HepG2 (cell line): ENCODE data around the gene GSK3B.

ENCODE experiments used
- ASH2L ChIP-seq: fragments of 300-600, 200-600 bp; sonication (generic); IDR thresholded peaks from 2 replicates; pipeline ENCODE4 v1.7.0; 2017; ENCODE audit warnings: low read depth, mild to moderate bottlenecking, moderate library complexity, mixed read lengths, low read length; ENCODE audit not compliant: insufficient read length
- KLF13 ChIP-seq: sonication (generic); formaldehyde crosslinking; IDR thresholded peaks from 2 replicates; pipeline ENCODE4 v1.4.0; 2020; ENCODE audit warnings: mild to moderate bottlenecking, missing genetic modification reagents
- ONECUT2 ChIP-seq: sonication (generic); formaldehyde crosslinking; IDR thresholded peaks from 2 replicates; pipeline ENCODE4 v1.4.0; 2020; ENCODE audit warnings: missing genetic modification reagents
- POLR2A ChIP-seq, 2 experiments: IDR thresholded peaks; 2 replicates each; pipeline ENCODE4 v1.6.1; 2011; ENCODE audit warnings: low read depth in 2 of 2, low read length in 2 of 2, mild to moderate bottlenecking in 1 of 2, moderate library complexity in 1 of 2; ENCODE audit not compliant: insufficient read depth in 1 of 2
- YY1 ChIP-seq: IDR thresholded peaks from 2 replicates; pipeline ENCODE4 v1.6.1; 2011; ENCODE audit warnings: low read length, low read depth, moderate library complexity, mild to moderate bottlenecking; ENCODE audit not compliant: insufficient read depth, insufficient replicate concordance
- ZNF282 ChIP-seq: fragments of 450-650 bp; IDR thresholded peaks from 2 replicates; pipeline ENCODE4 v1.6.1; 2018; ENCODE audit not compliant: partially characterized antibody
- ZNF44 ChIP-seq: sonication (generic); formaldehyde crosslinking; IDR thresholded peaks from 2 replicates; pipeline ENCODE4 v1.5.1; 2020; ENCODE audit warnings: mild to moderate bottlenecking, missing genetic modification reagents
- TF ChIP-seq, protein P1 (sequence below): sonication (generic); formaldehyde crosslinking; IDR thresholded peaks from 2 replicates; pipeline ENCODE4 v1.4.0; 2020; ENCODE audit warnings: missing genetic modification reagents, mild to moderate bottlenecking, borderline replicate concordance
- TF ChIP-seq, protein P2 (sequence below): sonication (generic); formaldehyde crosslinking; IDR thresholded peaks from 2 replicates; pipeline ENCODE4 v1.5.0; 2020; ENCODE audit warnings: mild to moderate bottlenecking, missing genetic modification reagents, moderate library complexity
- TF ChIP-seq, protein P3 (sequence below): sonication (generic); formaldehyde crosslinking; IDR thresholded peaks from 2 replicates; pipeline ENCODE4 v1.5.0; 2020; ENCODE audit warnings: missing genetic modification reagents
- TF ChIP-seq, protein P4 (sequence below): sonication (generic); formaldehyde crosslinking; IDR thresholded peaks from 2 replicates; pipeline ENCODE4 v1.4.0; 2020; ENCODE audit warnings: missing genetic modification reagents
- TF ChIP-seq, protein P5 (sequence below): sonication (generic); formaldehyde crosslinking; IDR thresholded peaks from 2 replicates; pipeline ENCODE4 v1.4.0; 2020; ENCODE audit warnings: mild to moderate bottlenecking, missing genetic modification reagents

DNA sequence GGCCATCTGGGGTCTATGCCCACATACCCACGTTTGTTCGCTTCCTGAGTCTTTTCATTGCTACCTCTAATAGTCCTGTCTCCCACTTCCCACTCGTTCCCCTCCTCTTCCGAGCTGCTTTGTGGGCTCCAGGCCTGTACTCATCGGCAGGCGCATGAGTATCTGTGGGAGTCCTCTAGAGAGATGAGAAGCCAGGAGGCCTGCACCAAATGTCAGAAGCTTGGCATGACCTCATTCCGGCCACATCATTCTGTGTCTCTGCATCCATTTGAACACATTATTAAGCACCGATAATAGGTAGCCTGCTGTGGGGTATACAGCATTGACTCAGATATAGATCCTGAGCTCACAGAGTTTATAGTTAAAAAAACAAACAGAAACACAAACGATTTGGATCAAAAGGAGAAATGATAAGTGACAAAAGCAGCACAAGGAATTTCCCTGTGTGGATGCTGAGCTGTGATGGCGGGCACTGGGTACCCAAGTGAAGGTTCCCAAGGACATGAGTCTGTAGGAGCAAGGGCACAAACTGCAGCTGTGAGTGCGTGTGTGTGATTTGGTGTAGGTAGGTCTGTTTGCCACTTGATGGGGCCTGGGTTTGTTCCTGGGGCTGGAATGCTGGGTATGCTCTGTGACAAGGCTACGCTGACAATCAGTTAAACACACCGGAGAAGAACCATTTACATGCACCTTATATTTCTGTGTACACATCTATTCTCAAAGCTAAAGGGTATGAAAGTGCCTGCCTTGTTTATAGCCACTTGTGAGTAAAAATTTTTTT, 276.5 kb downstream of the GSK3B start:
- TF ChIP-seq KLF13 (CRISPR knock-in tag) (no peak), ZNF282 (no peak), ZNF44 (CRISPR knock-in tag) (no peak), YY1 (no peak), ASH2L (no peak), POLR2A (IDR thresholded peaks at IDR 0.05; ENCODE audit: insufficient read depth in 1 of 2, low read depth in 2 of 2, low read length in 2 of 2) (no peak), ONECUT2 (CRISPR knock-in tag) (no peak)
- TF ChIP-seq, protein P1, sequence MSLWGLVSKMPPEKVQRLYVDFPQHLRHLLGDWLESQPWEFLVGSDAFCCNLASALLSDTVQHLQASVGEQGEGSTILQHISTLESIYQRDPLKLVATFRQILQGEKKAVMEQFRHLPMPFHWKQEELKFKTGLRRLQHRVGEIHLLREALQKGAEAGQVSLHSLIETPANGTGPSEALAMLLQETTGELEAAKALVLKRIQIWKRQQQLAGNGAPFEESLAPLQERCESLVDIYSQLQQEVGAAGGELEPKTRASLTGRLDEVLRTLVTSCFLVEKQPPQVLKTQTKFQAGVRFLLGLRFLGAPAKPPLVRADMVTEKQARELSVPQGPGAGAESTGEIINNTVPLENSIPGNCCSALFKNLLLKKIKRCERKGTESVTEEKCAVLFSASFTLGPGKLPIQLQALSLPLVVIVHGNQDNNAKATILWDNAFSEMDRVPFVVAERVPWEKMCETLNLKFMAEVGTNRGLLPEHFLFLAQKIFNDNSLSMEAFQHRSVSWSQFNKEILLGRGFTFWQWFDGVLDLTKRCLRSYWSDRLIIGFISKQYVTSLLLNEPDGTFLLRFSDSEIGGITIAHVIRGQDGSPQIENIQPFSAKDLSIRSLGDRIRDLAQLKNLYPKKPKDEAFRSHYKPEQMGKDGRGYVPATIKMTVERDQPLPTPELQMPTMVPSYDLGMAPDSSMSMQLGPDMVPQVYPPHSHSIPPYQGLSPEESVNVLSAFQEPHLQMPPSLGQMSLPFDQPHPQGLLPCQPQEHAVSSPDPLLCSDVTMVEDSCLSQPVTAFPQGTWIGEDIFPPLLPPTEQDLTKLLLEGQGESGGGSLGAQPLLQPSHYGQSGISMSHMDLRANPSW (CRISPR knock-in tag): no peak
- TF ChIP-seq, protein P2, sequence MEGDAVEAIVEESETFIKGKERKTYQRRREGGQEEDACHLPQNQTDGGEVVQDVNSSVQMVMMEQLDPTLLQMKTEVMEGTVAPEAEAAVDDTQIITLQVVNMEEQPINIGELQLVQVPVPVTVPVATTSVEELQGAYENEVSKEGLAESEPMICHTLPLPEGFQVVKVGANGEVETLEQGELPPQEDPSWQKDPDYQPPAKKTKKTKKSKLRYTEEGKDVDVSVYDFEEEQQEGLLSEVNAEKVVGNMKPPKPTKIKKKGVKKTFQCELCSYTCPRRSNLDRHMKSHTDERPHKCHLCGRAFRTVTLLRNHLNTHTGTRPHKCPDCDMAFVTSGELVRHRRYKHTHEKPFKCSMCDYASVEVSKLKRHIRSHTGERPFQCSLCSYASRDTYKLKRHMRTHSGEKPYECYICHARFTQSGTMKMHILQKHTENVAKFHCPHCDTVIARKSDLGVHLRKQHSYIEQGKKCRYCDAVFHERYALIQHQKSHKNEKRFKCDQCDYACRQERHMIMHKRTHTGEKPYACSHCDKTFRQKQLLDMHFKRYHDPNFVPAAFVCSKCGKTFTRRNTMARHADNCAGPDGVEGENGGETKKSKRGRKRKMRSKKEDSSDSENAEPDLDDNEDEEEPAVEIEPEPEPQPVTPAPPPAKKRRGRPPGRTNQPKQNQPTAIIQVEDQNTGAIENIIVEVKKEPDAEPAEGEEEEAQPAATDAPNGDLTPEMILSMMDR: no peak
- TF ChIP-seq, protein P3, sequence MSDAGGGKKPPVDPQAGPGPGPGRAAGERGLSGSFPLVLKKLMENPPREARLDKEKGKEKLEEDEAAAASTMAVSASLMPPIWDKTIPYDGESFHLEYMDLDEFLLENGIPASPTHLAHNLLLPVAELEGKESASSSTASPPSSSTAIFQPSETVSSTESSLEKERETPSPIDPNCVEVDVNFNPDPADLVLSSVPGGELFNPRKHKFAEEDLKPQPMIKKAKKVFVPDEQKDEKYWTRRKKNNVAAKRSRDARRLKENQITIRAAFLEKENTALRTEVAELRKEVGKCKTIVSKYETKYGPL (CRISPR knock-in tag): no peak
- TF ChIP-seq, protein P4, sequence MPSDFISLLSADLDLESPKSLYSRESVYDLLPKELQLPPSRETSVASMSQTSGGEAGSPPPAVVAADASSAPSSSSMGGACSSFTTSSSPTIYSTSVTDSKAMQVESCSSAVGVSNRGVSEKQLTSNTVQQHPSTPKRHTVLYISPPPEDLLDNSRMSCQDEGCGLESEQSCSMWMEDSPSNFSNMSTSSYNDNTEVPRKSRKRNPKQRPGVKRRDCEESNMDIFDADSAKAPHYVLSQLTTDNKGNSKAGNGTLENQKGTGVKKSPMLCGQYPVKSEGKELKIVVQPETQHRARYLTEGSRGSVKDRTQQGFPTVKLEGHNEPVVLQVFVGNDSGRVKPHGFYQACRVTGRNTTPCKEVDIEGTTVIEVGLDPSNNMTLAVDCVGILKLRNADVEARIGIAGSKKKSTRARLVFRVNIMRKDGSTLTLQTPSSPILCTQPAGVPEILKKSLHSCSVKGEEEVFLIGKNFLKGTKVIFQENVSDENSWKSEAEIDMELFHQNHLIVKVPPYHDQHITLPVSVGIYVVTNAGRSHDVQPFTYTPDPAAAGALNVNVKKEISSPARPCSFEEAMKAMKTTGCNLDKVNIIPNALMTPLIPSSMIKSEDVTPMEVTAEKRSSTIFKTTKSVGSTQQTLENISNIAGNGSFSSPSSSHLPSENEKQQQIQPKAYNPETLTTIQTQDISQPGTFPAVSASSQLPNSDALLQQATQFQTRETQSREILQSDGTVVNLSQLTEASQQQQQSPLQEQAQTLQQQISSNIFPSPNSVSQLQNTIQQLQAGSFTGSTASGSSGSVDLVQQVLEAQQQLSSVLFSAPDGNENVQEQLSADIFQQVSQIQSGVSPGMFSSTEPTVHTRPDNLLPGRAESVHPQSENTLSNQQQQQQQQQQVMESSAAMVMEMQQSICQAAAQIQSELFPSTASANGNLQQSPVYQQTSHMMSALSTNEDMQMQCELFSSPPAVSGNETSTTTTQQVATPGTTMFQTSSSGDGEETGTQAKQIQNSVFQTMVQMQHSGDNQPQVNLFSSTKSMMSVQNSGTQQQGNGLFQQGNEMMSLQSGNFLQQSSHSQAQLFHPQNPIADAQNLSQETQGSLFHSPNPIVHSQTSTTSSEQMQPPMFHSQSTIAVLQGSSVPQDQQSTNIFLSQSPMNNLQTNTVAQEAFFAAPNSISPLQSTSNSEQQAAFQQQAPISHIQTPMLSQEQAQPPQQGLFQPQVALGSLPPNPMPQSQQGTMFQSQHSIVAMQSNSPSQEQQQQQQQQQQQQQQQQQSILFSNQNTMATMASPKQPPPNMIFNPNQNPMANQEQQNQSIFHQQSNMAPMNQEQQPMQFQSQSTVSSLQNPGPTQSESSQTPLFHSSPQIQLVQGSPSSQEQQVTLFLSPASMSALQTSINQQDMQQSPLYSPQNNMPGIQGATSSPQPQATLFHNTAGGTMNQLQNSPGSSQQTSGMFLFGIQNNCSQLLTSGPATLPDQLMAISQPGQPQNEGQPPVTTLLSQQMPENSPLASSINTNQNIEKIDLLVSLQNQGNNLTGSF (CRISPR knock-in tag): no peak
- TF ChIP-seq, protein P5, sequence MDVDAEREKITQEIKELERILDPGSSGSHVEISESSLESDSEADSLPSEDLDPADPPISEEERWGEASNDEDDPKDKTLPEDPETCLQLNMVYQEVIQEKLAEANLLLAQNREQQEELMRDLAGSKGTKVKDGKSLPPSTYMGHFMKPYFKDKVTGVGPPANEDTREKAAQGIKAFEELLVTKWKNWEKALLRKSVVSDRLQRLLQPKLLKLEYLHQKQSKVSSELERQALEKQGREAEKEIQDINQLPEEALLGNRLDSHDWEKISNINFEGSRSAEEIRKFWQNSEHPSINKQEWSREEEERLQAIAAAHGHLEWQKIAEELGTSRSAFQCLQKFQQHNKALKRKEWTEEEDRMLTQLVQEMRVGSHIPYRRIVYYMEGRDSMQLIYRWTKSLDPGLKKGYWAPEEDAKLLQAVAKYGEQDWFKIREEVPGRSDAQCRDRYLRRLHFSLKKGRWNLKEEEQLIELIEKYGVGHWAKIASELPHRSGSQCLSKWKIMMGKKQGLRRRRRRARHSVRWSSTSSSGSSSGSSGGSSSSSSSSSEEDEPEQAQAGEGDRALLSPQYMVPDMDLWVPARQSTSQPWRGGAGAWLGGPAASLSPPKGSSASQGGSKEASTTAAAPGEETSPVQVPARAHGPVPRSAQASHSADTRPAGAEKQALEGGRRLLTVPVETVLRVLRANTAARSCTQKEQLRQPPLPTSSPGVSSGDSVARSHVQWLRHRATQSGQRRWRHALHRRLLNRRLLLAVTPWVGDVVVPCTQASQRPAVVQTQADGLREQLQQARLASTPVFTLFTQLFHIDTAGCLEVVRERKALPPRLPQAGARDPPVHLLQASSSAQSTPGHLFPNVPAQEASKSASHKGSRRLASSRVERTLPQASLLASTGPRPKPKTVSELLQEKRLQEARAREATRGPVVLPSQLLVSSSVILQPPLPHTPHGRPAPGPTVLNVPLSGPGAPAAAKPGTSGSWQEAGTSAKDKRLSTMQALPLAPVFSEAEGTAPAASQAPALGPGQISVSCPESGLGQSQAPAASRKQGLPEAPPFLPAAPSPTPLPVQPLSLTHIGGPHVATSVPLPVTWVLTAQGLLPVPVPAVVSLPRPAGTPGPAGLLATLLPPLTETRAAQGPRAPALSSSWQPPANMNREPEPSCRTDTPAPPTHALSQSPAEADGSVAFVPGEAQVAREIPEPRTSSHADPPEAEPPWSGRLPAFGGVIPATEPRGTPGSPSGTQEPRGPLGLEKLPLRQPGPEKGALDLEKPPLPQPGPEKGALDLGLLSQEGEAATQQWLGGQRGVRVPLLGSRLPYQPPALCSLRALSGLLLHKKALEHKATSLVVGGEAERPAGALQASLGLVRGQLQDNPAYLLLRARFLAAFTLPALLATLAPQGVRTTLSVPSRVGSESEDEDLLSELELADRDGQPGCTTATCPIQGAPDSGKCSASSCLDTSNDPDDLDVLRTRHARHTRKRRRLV (CRISPR knock-in tag): no peak
